GM12878 (cell line): ENCODE measurements around the gene CHCHD1.
"Not testable (repeated sequence)": the region's sequence is repeated elsewhere in the genome, so short reads cannot be mapped to it uniquely, and the experiment has no call there.

Source experiments
- CHD1 ChIP-seq: IDR thresholded peaks from 2 replicates; pipeline ENCODE4 v1.6.1; 2012; ENCODE audit warnings: low read depth, low read length, improper control_type of control experiment
- HCFC1 ChIP-seq: fragments of 150-350 bp; IDR thresholded peaks from 2 replicates; pipeline ENCODE4 v1.6.1; 2014; ENCODE audit warnings: low read length
- RAD21 ChIP-seq: IDR thresholded peaks from 2 replicates; pipeline ENCODE4 v1.6.1; 2011; ENCODE audit warnings: mild to moderate bottlenecking, low read depth, low read length, moderate library complexity; ENCODE audit not compliant: insufficient read depth
- YY1 ChIP-seq: IDR thresholded peaks from 2 replicates; pipeline ENCODE4 v1.6.1; 2011; ENCODE audit warnings: low read depth, mild to moderate bottlenecking, low read length
- TF ChIP-seq, protein P1 (sequence below), 3 experiments: IDR thresholded peaks in 2 of 3; conservative IDR thresholded peaks in 1 of 3; 2 replicates each; pipeline ENCODE4 v1.5.1; 2011; ENCODE audit warnings: low read depth in 3 of 3, low read length in 3 of 3, mild to moderate bottlenecking in 3 of 3, control low read depth in 2 of 3, moderate library complexity in 2 of 3, inconsistent platforms in 1 of 3, mixed read lengths in 1 of 3; ENCODE audit not compliant: control insufficient read depth in 2 of 3, insufficient read depth in 1 of 3; ENCODE audit errors: extremely low read depth in 1 of 3
- TF ChIP-seq, protein P2 (sequence below): IDR thresholded peaks from 2 replicates; pipeline ENCODE4 v1.6.1; 2011; ENCODE audit warnings: mild to moderate bottlenecking, low read depth, low read length, moderate library complexity; ENCODE audit not compliant: insufficient replicate concordance
- TF ChIP-seq, protein P3 (sequence below): fragments of 450-650 bp; IDR thresholded peaks from 2 replicates; pipeline ENCODE4 v1.6.1; 2016; ENCODE audit warnings: mild to moderate bottlenecking

DNA sequence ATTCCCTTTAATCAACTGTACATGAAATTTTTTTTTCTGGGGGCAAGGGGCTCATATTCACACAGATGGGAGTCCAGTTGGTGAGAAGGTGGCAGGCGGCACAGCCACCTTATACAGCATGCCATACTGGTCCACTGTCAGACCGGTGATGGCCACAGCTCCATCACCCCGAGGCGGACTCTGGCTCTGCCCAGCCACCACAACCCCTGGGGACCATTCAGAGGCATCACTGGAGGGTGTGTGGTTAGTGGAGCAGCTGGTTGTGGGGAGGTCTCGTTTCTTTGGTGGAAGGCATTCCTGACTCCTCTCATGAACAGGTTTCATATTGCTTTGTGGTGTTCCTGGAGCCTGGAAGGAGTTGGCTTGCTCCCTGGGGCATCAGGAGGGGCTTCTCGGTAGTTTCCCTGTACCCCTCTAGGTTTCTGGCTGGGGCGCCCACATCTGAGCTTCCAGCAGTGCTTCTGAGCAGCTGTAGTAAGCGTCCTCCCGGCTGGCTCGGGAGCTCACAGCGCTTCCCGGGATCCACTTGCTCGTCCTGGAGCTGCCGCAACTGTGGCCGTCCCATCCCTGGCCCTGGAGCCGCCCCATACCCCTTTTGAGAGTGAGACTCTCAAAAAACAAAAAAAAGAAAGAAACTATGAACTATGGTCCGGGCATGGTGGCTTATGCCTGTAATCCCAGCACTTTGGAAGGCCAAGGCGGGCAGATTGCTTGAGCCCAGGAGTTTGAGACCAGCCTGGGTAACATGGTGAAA, 41.2 kb upstream of the CHCHD1 start:
- TF ChIP-seq HCFC1, RAD21, YY1, CHD1: not testable (repeated sequence)
- TF ChIP-seq, protein P1, sequence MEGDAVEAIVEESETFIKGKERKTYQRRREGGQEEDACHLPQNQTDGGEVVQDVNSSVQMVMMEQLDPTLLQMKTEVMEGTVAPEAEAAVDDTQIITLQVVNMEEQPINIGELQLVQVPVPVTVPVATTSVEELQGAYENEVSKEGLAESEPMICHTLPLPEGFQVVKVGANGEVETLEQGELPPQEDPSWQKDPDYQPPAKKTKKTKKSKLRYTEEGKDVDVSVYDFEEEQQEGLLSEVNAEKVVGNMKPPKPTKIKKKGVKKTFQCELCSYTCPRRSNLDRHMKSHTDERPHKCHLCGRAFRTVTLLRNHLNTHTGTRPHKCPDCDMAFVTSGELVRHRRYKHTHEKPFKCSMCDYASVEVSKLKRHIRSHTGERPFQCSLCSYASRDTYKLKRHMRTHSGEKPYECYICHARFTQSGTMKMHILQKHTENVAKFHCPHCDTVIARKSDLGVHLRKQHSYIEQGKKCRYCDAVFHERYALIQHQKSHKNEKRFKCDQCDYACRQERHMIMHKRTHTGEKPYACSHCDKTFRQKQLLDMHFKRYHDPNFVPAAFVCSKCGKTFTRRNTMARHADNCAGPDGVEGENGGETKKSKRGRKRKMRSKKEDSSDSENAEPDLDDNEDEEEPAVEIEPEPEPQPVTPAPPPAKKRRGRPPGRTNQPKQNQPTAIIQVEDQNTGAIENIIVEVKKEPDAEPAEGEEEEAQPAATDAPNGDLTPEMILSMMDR (IDR thresholded peaks at IDR 0.05 in 2 of 3, conservative IDR thresholded peaks at IDR 0.05 in 1 of 3; ENCODE audit: control insufficient read depth in 2 of 3, extremely low read depth in 1 of 3, insufficient read depth in 1 of 3, low read depth in 3 of 3, low read length in 3 of 3), result not testable (repeated sequence)
- TF ChIP-seq, protein P2, sequence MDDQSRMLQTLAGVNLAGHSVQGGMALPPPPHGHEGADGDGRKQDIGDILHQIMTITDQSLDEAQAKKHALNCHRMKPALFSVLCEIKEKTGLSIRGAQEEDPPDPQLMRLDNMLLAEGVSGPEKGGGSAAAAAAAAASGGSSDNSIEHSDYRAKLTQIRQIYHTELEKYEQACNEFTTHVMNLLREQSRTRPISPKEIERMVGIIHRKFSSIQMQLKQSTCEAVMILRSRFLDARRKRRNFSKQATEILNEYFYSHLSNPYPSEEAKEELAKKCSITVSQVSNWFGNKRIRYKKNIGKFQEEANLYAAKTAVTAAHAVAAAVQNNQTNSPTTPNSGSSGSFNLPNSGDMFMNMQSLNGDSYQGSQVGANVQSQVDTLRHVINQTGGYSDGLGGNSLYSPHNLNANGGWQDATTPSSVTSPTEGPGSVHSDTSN, result not testable (repeated sequence)
- TF ChIP-seq, protein P3, sequence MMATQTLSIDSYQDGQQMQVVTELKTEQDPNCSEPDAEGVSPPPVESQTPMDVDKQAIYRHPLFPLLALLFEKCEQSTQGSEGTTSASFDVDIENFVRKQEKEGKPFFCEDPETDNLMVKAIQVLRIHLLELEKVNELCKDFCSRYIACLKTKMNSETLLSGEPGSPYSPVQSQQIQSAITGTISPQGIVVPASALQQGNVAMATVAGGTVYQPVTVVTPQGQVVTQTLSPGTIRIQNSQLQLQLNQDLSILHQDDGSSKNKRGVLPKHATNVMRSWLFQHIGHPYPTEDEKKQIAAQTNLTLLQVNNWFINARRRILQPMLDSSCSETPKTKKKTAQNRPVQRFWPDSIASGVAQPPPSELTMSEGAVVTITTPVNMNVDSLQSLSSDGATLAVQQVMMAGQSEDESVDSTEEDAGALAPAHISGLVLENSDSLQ, result not testable (repeated sequence)
